Fibroblast of mammary gland (primary cell): ENCODE data around the gene FEM1A.

Source experiments
- DNase-seq: peaks from one replicate; pipeline ENCODE4 v3.0.0-alpha.2; 2010; ENCODE audit warnings: low read depth
- H3K4me3 ChIP-seq: 2 replicates; pipeline ENCODE4 v1.5.1; 2011; ENCODE audit warnings: low read depth, mild to moderate bottlenecking, low read length, moderate library complexity; ENCODE audit not compliant: control insufficient read depth
- CTCF ChIP-seq: conservative IDR thresholded peaks from 2 replicates; pipeline ENCODE4 v1.5.1; 2011; ENCODE audit warnings: low read depth, low read length, inconsistent platforms; ENCODE audit not compliant: control insufficient read depth, insufficient read depth

Gene FEM1A

DNA sequence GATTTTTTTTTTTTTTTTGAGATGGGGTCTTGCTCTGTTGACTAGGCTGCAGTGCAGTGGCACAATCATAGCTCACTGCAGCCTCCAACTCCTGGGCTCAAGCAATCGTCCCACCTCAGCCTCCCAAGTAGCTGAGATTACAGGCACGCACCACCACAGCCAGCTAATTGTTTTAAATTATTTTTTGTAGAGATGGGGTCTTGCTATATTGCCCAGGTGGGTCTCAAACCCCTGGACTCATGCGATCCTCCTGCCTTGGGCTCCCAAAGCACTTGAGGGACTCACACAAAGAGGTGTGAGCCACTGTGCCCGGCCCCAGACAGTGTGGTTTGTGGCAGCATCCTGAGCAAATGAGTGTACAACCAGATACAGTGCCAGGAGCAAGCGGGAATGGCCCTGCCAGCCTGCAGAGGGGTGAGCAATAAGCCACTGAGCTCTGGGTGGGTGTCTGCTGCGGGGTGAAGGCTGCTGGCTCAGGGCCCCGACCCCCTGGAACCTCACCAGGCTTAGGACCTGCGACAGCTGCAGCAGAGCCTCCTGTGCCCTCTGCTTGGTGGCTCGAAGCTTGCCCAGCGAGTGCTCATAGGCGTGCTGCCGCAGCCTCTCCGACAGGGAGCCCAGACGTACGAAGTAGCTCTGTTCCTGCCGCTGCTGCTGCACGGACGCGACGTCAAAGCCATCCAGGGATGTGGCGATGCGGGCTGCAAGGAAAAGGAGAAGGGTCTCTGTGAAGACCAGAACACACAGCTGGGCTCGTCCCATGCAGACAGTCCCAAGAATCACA, 55.8 kb downstream of the FEM1A start:
- DNase-seq: no peak
- H3K4me3 ChIP-seq: no peak overlapping the region
- TF ChIP-seq CTCF: no peak

DNA sequence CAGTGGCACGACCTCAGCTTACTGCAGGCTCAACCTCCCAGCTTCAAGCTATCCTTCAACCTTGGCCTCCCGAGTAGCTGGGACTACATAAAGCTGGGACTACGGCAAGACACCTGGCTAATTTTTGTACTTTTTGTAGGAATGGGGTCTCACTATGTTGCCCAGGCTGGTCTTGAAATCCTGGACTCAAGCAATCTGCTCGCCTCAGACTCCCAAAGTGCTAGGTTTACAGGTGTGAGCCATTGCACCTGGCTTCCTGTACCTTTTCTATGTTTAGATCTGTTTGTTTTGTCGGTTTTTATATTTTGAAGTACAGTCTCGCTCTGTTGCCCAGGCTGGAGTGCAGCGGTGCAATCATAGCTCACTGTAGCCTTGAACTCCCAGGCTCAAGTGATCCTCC, 57.5 kb downstream of the FEM1A start:
- TF ChIP-seq CTCF: no peak
- no peak for DNase-seq
- H3K4me3 ChIP-seq: no peak overlapping the region
